GM12874 (cell line): ENCODE measurements around the gene NPAT.

ENCODE experiments used
- CTCF ChIP-seq: IDR thresholded peaks from 2 replicates; pipeline ENCODE4 v1.5.1; 2011; ENCODE audit warnings: low read depth, mild to moderate bottlenecking, control low read depth, low read length, moderate library complexity; ENCODE audit not compliant: insufficient read depth

Gene NPAT

DNA sequence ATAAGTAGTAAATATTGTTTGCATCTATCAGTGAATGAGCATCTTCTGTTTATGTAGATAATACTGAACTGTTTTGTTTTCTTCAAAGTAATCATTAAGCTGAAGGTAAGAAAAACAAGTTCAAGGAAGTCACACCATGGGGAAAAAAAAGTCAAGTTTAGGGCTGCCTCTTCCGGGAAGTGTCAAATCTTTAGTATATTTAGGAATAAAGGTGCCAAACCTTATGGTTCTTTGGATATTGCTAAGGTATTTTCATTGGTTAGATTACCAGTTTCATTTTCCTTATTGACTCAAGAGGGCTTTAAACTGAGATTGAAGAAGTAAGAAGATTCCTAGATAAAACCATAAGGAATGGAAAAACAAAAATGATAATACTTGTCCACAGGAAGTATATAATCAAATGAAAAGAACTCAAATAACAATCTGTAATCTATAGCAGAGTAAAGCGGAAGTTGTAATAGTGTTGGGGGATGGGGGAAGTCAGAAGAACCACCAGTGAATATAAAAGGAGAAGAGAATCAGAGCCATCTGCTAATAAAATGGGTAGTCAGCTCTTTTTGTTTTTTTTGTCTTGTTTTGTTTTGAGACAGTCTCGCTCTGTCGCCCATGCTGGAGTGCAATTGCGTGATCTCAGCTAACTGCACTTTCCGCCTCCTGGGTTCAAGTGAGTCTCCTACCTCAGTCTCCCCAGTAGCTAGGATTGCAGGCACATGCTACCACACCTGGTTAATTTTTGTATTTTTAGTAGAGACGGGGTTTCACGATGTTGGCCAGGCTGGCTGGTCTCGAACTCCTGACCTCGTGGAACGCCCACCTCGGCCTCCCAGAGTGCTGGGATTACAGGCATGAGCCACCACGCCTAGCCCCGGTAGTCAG, 2.7 kb upstream of the NPAT start:
- no peak for TF ChIP-seq CTCF

DNA sequence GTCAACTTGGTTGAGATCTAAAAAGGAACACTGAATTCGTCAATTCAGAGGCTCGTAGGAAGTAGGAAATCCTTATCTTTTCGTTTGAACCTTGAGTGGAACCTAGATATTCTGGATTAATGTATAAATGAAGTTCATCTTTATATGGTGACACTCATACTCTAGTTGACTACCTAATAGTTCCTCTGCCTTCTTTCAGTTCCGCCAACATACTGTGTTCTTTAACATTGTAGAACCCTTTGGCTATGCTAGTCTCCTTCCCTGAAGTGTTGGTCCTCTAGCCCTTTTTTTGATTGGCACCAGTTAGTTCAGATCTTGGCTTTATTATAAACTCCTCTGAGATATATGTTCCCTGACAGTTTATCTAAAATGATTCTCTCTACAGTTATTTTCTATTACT, 1.9 kb upstream of the NPAT start:
- no peak for TF ChIP-seq CTCF

DNA sequence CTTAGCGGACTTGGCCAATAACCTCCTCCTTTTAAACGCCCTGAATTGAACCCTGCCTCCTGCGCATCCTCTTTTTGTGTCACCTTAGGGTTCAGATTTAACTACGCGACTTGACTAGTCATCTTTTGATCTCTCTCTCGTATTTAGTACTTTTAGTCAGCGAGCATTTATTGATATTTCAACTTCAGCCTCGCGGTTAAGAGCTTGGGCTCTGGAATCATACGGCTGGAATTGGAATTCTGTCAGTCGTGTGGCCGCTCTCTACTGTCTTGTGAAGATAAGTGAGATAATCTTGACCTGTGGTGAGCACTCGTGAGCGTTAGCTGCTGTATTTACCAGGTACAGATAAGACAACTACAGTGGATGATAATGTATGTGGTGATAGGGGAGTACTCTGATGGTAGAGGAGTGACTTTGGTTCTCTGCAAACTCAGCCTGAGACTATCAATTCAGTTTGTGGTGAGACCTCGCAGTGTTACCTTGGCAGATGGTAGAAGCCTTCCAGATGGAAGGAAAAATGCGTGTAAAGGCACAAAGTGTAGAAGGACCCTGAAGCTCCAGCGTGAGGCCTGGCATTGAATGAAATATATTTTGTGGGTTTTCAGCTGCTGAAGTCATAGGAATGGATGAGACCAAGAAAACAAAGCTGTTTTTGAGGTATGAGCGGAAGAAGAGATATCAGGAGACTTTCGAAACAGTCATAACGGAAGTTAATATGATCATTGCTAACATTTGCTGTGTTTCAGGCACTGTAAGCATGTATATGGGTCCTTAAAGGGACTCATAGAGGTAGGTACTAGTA, 1.1 kb upstream of the NPAT start:
- TF ChIP-seq CTCF, result no peak

DNA sequence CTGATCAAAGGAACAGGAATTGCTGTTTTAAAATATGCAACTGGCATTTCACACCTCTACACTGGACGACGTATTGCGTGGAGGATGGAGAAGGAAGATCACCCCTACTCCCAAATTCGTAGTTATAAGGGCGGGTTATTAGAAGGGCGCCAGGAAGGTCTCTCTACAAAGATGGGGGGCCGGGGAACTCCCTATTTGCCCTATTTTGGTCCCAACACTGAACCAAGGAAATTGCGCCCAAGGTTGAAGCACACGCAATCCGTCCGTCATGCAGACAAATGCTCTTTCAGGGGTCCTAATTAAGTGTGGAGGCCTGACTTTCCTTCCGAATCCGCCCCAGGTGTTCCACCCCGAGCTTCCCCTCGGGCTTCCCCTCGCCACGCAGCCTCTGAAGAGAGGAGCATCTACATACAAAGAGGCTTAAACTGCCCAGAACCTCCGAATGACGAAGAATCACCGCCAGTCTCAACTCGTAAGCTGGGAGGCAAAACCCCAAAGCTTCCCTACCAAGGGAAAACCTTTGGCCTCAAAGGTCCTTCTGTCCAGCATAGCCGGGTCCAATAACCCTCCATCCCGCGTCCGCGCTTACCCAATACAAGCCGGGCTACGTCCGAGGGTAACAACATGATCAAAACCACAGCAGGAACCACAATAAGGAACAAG, 396 bp downstream of the NPAT start:
- TF ChIP-seq CTCF, result no peak

DNA sequence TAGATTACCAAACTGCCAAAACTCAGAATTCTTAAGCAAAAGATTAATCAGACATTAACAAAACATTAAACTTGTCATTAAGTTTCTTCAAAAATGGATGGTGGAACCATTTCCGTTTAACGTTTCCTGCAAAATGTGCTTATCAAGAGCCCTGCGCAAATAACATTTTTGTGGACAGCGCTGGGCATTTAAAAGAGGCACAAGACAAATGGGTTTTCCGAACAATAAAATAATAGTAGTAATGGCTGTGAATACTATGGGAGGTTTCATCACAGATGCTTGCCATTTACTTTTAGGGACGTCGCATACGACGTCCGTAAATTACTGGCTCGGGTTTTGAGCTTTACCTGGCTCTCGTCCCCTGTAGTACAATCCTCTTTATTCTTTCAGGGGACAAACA, 1.1 kb downstream of the NPAT start:
- no peak for TF ChIP-seq CTCF

GRCh38 chr11:108220721-108221336, 1.6 kb downstream of the NPAT start:
- no peak for TF ChIP-seq CTCF
